ENCODE measurements around the gene MBNL2. TPM values are rescaled to one million over a fixed set of nuclear protein-coding genes. Genes with fewer than 3 reads are reported as not detected.

Gene MBNL2
- total RNA-seq, 1 experiment from 2014 or later: 33.2 TPM

DNA sequence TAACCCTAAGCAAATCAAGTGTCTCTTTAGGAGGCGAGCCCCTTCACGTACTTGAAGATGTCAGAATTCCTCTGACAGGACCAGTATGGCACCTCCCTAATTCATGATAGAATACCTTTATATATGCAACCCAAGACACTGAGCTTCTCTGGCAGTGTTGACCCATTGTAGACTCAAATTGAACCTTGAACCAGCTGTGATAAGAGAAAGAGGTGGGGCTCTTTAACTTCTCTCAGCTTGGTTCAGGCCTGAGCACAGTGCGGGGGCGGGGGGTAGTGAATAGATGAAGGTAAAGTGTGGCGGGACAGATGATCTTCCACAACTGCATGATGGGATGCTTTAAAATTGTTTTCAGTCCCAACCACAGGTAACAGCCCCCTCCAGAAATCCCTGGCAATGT lies 12.1 kb downstream of the MBNL2 start:
- DNase-seq (ENCODE audit: low read depth): no peak

DNA sequence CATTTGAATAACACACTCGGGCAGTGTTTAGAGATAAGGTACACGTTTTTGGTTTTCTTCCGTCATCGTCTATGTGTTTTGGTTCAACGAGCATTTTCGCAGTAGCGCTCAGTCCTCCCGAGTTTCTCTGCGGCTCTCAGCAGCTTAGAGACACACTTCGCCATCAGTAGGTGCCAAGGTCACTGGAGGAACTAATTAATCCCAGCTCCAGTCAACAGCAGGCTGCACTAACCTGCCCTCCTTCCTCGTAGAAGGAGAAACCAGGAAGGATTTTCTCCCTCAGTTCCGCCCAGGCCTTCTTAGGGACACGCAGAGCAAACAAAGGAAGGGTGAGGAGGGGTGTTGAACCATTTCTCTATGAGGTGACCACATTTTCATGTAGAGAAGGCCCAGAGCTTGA lies 12.6 kb downstream of the MBNL2 start:
- DNase-seq (ENCODE audit: low read depth): no peak

DNA sequence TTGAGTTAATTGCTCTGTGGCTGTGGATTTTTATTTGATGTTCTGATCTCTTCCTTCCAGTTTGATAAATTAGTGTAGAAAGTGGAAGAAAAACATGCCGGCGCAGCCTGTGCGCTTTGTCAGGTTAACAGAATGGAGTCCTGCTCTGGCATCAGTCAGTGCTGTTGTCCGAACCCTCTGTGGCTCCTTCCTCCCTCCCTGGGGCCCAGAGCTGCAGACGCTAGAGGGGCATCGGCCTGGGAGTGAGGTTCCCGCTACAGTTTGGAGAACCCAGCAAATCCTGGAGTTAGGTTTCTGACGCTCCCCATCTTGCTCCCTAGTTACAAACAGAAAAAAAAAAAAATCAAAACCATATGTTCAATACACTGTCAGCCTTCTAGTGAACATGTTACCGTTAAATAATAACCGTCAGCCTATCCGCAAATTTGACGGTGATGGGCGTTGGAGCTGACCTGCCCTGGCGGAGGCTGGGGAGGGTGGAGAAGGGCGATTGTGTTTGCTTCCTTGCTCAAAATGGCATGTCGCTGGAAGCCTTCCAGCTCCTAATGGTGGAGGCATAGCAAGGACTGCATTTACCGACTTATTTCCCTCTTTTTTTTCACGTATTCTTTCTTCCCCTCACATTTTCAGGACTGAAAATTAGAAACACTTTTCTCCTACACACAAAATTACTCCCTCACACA lies 13.6 kb downstream of the MBNL2 start:
- no peak for DNase-seq (ENCODE audit: low read depth)

DNA sequence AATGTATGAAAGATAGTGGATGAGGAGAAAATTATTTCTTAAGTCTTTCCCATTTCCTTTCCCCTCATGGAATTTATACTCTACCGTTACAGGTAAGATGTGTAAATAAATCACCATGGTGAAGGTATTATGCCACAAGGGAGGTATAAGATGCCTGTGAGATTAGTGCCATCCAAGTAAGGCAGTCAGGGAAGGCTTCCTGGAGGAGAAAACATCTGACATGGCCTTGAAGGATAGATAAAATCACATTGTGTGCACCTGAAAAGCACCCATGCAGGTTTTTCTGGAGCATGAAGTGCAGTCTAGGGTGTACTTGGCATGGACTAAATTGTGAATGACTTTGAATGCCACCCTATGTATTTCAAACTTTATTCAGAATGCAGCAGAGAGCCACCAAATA lies 15.3 kb downstream of the MBNL2 start:
- DNase-seq (ENCODE audit: low read depth): no peak

DNA sequence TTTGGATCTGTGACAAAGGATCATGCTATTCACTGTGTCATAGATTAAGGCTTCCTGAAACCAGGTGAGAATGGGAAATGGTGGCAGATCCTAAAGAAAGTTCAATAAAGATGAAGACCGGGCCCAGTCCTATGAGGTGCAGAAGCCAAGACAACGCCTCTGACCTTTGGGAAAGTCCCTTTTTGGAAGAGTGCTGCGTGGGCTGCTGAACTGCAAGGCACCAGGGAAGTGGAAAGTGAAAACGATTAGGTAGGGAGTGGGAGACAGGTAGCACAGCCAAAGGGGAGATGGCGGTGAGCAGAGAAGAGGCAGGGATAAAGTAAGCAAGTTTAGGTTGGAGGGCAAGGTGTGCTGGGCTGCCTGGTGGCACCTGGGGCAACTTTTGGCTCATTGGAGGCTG lies 16.3 kb downstream of the MBNL2 start:
- no peak for DNase-seq (ENCODE audit: low read depth)

DNA sequence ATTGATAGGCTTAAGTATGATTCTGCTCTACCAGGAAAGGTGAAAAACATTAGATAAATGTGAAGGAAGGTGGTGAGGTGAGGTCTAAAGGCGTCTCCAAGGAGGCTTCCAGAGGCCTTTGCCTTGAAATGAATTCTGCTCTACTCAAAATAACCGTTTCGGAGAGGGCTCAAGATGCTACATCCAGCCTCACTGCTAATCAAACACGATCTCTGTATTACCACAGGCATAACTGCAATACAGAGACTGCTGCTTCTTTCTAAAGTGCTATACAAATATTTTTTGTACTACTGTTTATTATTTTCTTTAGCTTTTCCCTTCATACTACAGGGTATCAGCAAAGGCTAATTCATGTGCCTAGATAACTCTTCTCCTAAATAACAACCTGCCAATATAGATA lies 16.8 kb downstream of the MBNL2 start:
- DNase-seq (ENCODE audit: low read depth): no peak

DNA sequence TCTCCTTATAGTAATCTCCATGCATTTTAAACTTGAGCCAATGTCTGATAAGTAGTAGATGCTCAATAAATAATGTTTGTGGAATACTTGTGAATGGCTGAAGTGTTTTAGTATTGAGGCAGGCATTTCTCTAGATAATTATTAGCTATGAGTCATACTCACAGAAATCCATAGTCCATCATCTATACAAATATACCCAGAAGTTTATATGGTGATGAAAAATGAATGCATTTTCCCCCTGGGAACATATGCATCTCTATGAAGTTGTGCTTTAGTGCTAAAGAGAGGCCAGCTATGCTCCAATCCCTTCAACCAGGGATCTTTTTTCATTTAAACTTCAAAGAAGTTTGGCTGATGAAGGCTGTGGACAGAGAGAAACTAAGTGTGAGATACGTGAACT lies 17.2 kb downstream of the MBNL2 start:
- no peak for DNase-seq (ENCODE audit: low read depth)

DNA sequence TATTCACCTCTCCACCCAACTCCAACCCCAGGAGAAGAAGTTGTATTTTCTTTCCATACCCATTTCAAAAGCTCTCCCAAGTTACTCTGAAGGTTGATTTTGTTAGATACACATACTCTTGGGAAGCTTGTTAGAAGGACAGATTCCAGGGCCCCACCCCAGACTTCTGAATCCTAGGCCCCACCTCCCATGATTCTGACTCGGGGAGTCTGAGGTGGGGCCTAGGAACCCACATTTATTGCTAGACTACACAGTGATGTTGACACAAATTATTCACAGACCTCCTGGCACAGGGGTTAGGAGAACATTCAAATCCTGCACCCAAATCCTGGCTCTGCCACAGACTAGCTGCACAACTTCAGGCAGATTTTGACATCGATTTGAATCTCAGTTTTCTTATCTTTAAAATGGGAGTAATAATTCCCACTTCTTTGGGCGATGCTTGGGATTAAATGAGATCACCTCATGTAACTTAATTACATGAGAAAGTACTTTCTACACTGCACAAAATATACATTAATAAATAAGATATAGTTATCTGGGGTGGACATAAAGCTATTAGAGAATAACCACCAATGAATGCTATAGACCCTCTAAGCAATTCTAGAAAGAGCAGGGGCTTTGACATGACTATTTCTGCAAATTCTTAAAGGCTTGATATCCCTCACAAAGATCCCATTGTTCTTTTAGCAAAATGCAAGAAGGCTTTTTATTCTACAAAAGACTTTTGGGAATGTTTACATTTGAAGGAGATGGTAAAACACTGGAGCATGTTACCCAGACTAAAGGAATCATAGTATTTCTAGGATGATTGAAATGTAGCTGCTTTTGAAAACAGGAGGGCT lies 18.0 kb downstream of the MBNL2 start:
- no peak for DNase-seq (ENCODE audit: low read depth)

DNA sequence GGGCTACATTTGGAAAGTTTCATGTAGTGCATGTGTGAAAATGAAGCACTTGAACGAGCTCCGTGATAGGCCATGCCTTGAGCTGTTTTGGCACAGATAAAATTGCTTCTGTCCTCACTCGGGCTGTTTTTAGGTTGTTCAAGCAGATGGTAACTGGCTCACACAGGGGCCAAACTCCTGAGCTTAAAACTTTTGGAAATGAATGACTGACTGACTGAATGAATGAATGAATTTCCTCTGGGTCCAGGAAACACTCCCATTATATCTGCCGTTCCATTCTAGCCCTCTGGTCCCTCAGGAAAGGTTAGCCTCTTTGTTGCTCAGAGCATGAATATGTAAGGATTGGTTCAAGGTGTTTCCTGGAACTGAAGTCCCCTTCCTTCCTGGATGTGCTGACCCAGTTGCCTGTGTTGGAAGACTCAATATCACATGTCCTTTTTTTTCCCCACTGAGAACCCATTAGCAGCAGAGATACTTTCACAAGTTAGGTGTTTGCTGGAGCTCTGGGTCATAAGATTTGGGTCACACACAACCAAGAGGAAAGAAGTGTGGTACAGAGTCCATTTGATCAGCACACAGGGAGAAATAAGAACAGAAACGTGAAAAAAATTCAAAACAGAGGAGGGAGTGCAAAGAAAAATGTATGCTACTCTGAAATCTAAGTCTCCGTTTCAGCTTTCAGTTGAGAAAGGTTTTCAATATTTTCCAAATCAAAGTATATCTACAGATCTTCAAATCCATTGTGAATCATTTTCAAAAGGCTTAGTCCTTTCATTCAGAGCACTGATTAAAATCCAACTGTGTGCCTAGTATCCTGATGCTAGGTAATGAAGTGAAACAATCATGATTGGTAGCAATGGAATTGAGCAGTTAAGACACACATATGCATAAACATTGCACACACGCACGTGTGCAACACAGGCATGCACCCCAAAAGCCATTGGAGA lies 18.9 kb downstream of the MBNL2 start:
- no peak for DNase-seq (ENCODE audit: low read depth)

DNA sequence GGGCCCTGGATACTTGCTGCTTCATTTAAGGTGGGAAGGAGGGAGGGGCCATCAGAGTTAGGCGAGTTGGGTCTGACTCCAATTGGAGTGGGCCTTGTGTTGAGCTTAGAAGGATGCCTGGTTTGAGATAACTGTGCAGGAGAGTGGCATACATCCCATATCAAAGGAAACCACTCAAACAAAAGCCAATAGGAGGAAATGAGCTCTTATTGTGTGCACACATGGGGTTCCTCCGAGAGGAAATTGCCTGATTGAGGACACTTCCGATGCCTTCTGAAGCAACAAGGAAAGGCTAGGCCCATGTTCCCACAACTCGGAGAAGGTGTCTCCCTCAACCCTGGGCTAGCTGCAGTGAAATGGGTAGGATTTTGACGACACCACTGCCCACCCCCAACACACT lies 19.6 kb downstream of the MBNL2 start:
- no peak for DNase-seq (ENCODE audit: low read depth)

DNA sequence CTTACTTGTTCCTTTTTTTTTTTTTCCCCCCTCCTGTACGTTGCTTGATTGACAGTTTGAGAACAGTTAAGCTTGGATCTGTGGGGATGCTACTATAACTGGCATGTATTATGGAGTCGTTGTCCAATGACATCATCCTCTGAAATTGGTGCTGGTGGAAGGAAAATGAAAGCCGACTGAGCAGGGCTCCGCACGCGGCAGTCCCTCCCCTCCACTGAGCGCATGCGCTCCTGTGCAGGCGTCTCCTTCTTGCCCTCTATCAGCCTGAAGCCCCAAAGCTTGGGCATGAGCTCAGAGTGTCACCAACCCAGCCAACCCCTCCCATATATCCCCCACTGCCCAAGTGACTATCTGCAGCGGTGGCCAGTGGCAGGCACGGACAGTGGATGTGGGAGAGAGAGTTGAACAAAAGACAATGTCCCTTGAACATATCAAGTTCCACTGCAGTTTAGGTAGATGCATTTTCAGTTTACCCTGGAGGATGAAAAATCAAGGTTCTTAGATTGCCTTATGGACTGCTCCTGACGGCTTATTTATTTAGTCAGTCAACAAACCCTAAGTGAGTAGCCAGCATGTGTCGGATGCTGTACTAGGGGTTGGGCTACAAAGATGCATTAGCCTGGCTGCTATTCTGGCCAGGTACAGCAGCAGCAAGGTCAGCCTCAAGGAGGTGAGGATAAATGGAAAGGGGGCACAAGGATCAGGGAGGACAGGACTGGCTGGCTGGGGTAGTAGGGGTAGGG lies 20.8 kb downstream of the MBNL2 start:
- DNase-seq (ENCODE audit: low read depth): no peak

DNA sequence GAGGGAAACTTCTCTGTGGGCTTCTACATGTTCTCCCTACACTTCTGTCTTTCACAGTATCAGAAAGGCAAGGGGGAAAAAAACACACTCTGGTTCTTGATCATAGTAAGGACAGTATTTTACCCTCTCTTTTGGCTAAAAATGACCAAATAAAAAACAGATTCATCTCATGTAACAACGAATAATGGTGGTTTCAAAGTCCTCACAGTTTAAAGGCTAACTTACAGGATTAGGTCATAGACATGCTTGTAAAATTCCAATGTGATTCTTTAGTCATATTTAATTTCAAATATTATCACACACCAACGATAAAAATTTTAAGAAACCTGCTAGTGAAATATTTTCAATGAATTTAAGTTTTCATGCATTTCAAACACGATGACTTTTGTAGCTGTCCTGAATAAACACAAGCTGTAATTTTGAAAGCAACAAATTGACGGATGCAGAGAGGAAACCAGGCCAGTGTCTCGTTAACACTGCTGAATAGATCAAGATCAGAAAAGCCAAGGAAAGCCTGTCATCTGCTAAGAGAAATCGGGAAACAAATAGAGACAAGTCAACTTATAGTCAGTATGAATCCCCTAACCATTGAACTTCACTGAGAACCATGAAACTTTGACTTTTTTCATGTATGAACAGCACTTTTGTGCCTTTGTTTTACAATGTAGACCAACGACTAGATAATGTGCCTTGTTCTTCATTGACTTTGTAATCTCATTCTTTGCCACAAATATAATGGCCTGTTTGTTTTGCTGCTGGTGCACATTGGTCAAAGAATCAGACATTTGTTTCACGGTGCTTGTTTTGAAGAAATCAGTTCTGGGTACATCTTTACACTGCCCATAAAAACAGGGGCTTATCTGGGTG lies 22.0 kb downstream of the MBNL2 start:
- DNase-seq (ENCODE audit: low read depth): no peak

DNA sequence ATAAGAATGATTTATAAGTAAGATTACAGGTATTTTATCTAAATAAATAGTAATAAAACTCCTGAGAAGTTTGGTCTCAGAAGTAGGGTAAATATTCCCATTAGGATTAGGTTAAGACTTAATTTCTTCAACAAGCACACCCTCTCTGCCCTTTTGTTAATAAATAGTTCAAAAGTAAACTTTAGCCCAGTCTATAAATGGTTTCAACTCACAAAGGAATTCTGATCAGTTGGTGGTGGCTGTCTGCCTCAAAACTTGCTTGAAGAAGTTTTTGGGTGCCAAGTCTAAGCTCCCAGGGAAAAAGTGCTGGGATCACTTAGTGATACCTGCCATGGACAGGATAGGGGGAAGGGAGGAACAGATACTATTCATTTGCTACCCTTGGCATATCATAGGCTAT lies 22.9 kb downstream of the MBNL2 start:
- no peak for DNase-seq (ENCODE audit: low read depth)

DNA sequence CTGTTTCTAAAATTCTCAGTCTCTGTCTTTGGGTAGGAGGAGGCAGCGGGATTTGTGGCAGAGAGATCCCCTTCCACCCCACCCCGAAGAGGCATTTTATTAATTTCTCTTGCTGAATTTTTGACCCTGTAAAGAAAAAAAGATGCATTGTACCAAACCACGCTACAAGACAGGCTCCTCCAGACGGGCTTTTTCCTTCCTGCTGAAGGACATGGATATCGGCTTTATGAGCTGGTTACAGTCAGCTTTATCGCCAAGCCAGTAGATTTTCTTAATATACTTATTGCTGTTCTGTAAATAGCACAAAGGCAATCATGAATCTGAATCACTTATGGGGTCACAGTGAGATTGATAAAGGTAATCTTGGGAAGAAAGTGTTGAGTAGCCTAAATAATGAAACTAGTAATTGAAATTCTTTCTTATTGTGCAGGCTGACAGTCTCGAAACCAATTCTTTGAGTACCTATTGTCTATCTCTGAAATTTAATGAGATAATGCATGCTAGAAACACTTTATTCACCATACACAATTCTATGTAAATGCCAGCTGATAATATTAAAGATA lies 24.5 kb downstream of the MBNL2 start:
- DNase-seq (ENCODE audit: low read depth): no peak

DNA sequence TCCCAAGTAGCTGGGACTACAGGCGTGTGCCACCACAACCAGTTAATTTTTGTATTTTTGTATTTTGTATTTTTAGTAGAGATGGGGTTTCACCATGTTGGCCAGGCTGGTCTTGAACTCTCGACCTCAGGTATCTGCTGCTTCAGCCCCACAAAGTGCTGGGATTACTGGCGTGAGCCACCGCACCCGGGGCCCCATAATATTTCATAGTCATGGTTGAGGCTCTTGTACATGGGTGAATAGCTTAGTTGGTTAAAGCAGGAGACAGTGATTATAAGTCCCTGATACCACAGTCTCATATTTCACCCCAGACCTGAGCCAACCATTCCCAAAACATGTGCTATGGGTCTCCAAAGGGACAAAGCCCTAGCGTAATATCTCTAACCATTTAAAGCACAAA lies 26.1 kb downstream of the MBNL2 start:
- no peak for DNase-seq (ENCODE audit: low read depth)

DNA sequence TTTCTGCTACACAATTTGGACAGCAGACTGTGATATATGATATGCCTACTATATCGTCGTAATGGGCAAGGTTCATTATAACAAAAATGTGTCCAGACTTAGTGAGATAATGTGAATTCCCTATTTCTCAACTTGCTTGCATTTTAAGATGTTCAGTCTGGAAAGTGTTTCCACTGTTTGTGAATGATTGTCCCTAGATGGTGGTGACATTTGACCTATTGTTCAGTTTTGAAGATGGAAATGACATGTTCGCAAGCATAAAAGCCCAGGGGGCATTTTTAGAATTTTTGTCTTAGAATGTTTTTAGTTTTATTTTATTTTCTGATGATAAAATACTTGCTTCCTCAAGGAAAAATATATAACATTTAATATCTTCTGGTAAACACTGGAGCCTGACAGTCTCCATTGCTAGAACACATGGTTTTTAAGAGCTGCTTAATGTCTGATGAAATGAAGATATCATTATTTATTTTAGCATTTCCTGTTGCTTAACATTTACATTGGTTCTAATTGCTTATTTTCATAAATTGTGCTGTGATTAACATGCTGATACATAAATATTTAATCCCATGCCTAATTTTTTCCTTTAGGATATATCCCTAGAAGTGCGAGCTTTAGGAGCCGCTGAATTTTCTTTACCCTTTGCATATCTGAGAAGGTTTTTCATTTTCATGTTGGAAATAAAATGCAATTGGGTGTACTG lies 27.1 kb downstream of the MBNL2 start:
- DNase-seq (ENCODE audit: low read depth): no peak

DNA sequence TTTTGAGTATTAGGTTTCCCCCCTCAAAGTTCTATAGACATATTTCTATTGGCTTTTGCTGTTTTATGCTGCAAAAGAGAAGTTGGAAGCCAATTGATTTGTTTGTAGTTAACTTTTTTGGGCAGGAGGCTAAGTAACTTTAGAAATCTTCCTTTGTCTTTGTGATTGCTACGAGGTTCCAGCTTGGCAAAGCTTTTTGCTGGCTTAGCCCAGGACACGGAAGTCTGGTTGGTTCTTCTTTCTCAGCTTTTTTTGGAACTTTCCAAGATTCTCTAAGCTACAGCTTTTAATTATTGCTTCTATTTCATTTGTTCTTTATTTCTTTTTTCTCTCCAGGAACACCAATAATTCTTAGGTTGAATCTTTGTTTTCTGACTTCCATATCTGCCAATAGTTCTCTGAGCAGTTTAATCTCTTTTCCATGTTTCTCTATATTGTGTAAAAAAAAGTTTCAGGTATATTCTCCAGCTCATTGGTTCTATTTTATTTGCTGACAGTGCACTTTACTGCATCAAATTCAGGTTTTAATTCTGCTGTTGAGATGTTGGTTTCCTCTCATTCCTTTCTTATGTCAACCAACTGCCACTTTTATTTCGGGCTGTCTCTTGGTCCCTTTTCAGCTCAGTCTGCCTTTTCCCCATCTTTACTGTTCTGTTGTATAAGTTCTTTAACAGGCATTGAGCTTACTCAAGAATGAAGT lies 27.8 kb downstream of the MBNL2 start:
- DNase-seq (ENCODE audit: low read depth): no peak

DNA sequence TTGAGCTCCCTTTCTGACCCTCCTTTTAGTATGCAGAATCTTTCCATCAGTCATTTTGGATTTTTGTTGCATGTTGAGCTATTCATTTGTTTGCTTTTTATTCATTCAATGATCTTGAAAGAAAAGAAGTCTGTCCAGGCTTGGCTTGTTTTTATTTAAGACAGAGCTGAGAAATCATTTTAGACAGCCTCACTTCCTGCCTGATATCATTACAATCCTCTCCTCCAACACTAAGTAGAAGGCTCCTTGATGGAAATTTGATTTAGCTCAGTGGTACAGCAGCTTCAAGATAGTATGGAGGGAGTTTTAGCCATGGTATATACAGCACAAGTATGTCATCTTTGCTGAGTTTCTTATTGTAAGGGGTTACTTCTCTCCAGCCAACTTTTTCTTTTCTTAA lies 28.4 kb downstream of the MBNL2 start:
- DNase-seq (ENCODE audit: low read depth): no peak

DNA sequence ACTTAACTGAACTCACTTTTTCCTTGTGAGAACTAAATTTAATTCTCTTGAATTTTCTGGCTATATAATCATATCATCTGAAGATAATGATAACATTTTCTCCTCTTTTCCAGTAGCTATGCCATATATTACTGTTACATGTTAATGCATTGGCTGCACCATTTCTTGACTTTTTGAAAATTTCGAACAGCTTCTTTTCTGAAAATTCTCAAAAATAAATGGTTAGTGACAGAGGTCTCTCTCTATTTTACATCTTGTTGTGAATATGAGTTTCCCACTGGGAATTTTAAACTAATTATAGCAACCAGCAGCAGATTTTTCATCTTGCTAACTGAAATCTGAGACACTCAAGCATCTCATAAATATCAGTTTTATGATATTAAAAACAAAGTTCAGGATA lies 30.6 kb downstream of the MBNL2 start:
- no peak for DNase-seq (ENCODE audit: low read depth)

All from Daoy (cell line).